H9 (cell line): Measurements from ENCODE around the gene MTHFD2. TPM values are rescaled to one million over a fixed set of nuclear protein-coding genes. Genes with fewer than 3 reads are reported as not detected.

Source experiments
- DNase-seq: peaks from one replicate; pipeline ENCODE4 v3.0.0-alpha.2; 2017
- H2AFZ ChIP-seq: one replicate; pipeline ENCODE4 v1.6.1; 2013; ENCODE audit warnings: mild to moderate bottlenecking, low read length, control low read depth, moderate library complexity
- H2AK5ac ChIP-seq: 2 replicates; pipeline ENCODE4 v1.6.1; 2013; ENCODE audit warnings: low read length, control low read depth, mixed read lengths; ENCODE audit not compliant: insufficient read length
- H2BK120ac ChIP-seq: one replicate; pipeline ENCODE4 v1.6.1; 2013; ENCODE audit warnings: low read depth, mild to moderate bottlenecking, low read length, control low read depth, inconsistent platforms; ENCODE audit not compliant: poor library complexity, severe bottlenecking
- H2BK12ac ChIP-seq: 2 replicates; pipeline ENCODE4 v1.6.1; 2013; ENCODE audit warnings: low read length, control low read depth, mixed read lengths, low read depth; ENCODE audit not compliant: insufficient read length
- H2BK15ac ChIP-seq: 2 replicates; pipeline ENCODE4 v1.6.1; 2013; ENCODE audit warnings: low read depth, low read length, control low read depth
- H2BK20ac ChIP-seq: one replicate; pipeline ENCODE4 v1.6.1; 2013; ENCODE audit warnings: low read depth, mild to moderate bottlenecking, low read length, control low read depth, inconsistent platforms; ENCODE audit not compliant: poor library complexity, severe bottlenecking
- H2BK5ac ChIP-seq: 2 replicates; pipeline ENCODE4 v1.6.1; 2013; ENCODE audit warnings: low read length, control low read depth, mixed read lengths; ENCODE audit not compliant: insufficient read length
- H3K14ac ChIP-seq: 2 replicates; pipeline ENCODE4 v1.6.1; 2013; ENCODE audit warnings: low read length, control low read depth; ENCODE audit not compliant: insufficient read depth
- H3K18ac ChIP-seq: 2 replicates; pipeline ENCODE4 v1.6.1; 2013; ENCODE audit warnings: low read depth, mild to moderate bottlenecking, mixed read lengths, low read length, control low read depth; ENCODE audit not compliant: insufficient read length
- H3K23ac ChIP-seq: 2 replicates; pipeline ENCODE4 v1.6.1; 2013; ENCODE audit warnings: low read length, control low read depth, mixed read lengths, low read depth; ENCODE audit not compliant: insufficient read length
- H3K23me2 ChIP-seq: 2 replicates; pipeline ENCODE4 v1.6.1; 2013; ENCODE audit warnings: low read depth, mild to moderate bottlenecking, mixed read lengths, low read length, control low read depth; ENCODE audit not compliant: insufficient read length, poor library complexity, severe bottlenecking
- H3K27ac ChIP-seq: 2 replicates; pipeline ENCODE4 v1.5.1; 2013; ENCODE audit warnings: low read length, control low read depth, mixed read lengths, low read depth; ENCODE audit not compliant: insufficient read length
- H3K27me3 ChIP-seq: 2 replicates; pipeline ENCODE4 v1.6.1; 2013; ENCODE audit warnings: low read length, control low read depth, inconsistent platforms; ENCODE audit not compliant: insufficient read depth
- H3K4ac ChIP-seq: 2 replicates; pipeline ENCODE4 v1.6.1; 2013; ENCODE audit warnings: low read depth, mild to moderate bottlenecking, control low read depth, inconsistent platforms, low read length, moderate library complexity
- H3K4me1 ChIP-seq: 2 replicates; pipeline ENCODE4 v1.6.1; 2013; ENCODE audit warnings: low read length, control low read depth, inconsistent platforms; ENCODE audit not compliant: insufficient read depth
- H3K4me2 ChIP-seq: 2 replicates; pipeline ENCODE4 v1.6.1; 2013; ENCODE audit warnings: low read length, control low read depth, mixed read lengths; ENCODE audit not compliant: insufficient read length, insufficient read depth
- H3K56ac ChIP-seq: 2 replicates; pipeline ENCODE4 v1.6.1; 2013; ENCODE audit warnings: low read depth, mild to moderate bottlenecking, mixed read lengths, low read length, control low read depth; ENCODE audit not compliant: insufficient read length
- H3K79me1 ChIP-seq: 2 replicates; pipeline ENCODE4 v1.6.1; 2013; ENCODE audit warnings: low read depth, mild to moderate bottlenecking, moderate library complexity, low read length, control low read depth, inconsistent platforms; ENCODE audit not compliant: insufficient read depth, poor library complexity, severe bottlenecking
- H3K79me2 ChIP-seq: 2 replicates; pipeline ENCODE4 v1.6.1; 2013; ENCODE audit warnings: low read length, control low read depth, inconsistent platforms; ENCODE audit not compliant: insufficient read depth
- H3K9ac ChIP-seq: 2 replicates; pipeline ENCODE4 v1.6.1; 2013; ENCODE audit warnings: low read length, control low read depth, mixed read lengths; ENCODE audit not compliant: insufficient read length; ENCODE audit errors: extremely low read depth
- H3K9me3 ChIP-seq: one replicate; pipeline ENCODE4 v1.6.1; 2013; ENCODE audit warnings: low read depth, low read length, inconsistent platforms; ENCODE audit not compliant: control insufficient read depth
- H3T11ph ChIP-seq: one replicate; pipeline ENCODE4 v1.6.1; 2013; ENCODE audit warnings: mild to moderate bottlenecking, low read length, control low read depth, inconsistent platforms
- H4K20me1 ChIP-seq: one replicate; pipeline ENCODE4 v1.6.1; 2013; ENCODE audit not compliant: control insufficient read depth, insufficient read length, insufficient read depth
- H4K5ac ChIP-seq: 2 replicates; pipeline ENCODE4 v1.6.1; 2013; ENCODE audit warnings: low read depth, mild to moderate bottlenecking, mixed read lengths, low read length, control low read depth; ENCODE audit not compliant: insufficient read length
- H4K8ac ChIP-seq: replicated peaks from 2 replicates; pipeline ENCODE4 v1.6.1; 2013; ENCODE audit warnings: low read length, control low read depth, mixed read lengths, low read depth; ENCODE audit not compliant: insufficient read length
- H4K91ac ChIP-seq: 2 replicates; pipeline ENCODE4 v1.6.1; 2013; ENCODE audit warnings: low read depth, mild to moderate bottlenecking, moderate library complexity, mixed read lengths, low read length, control low read depth; ENCODE audit not compliant: insufficient read length
- H3K27ac Mint-ChIP-seq, 3 experiments: 2 replicates in 2 of 3; 3 replicates in 1 of 3; pipeline ENCODE4 v1.8.0; 2020 to 2021; ENCODE audit warnings: mixed read lengths in 3 of 3, mild to moderate bottlenecking in 1 of 3, moderate library complexity in 1 of 3
- H3K27me3 Mint-ChIP-seq: 2 replicates; pipeline ENCODE4 v1.8.0; 2021; ENCODE audit warnings: low read depth, mild to moderate bottlenecking, moderate library complexity, mixed read lengths
- H3K36me3 Mint-ChIP-seq, 3 experiments: 2 replicates in 2 of 3; 3 replicates in 1 of 3; pipeline ENCODE4 v1.8.0; 2020 to 2021; ENCODE audit warnings: low read depth in 3 of 3, mixed read lengths in 3 of 3; ENCODE audit not compliant: insufficient read depth in 1 of 3
- H3K4me1 Mint-ChIP-seq, 2 experiments: 2 replicates each; pipeline ENCODE4 v1.8.0; 2020; ENCODE audit warnings: mixed read lengths in 2 of 2
- H3K4me3 Mint-ChIP-seq, 2 experiments: 2 replicates in 1 of 2; 3 replicates in 1 of 2; pipeline ENCODE4 v1.8.0; 2020 to 2021; ENCODE audit warnings: mild to moderate bottlenecking in 2 of 2, mixed read lengths in 2 of 2, moderate library complexity in 1 of 2
- H3K9me3 Mint-ChIP-seq, 2 experiments: 2 replicates in 1 of 2; 3 replicates in 1 of 2; pipeline ENCODE4 v1.8.0; 2020; ENCODE audit warnings: mild to moderate bottlenecking in 2 of 2, mixed read lengths in 2 of 2, moderate library complexity in 1 of 2
- WGBS: extraction: QIAGEN DNeasy Blood & Tissue Kit; methylation state at CpG from one replicate; pipeline ENCODE4 v1.1.7; 2013; ENCODE audit warnings: missing lambda C conversion rate, low lambda C conversion rate, mixed read lengths; ENCODE audit not compliant: insufficient read length; ENCODE audit errors: extremely low coverage; 5-methylcytosine and 5-hydroxymethylcytosine counted together
- total RNA-seq: library from RNA; stranded (reverse); gene quantifications from 2 replicates; pipeline ENCODE4 v1.2.1, GENCODE V29; 2021
- TF ChIP-seq, protein P1 (sequence below): fragments of 200-600 bp; sonication (generic); conservative IDR thresholded peaks from 3 replicates; pipeline ENCODE4 v1.8.0; 2021; ENCODE audit warnings: antibody characterized with exemption, mild to moderate bottlenecking

Gene MTHFD2
- total RNA-seq, 1 experiment from 2014 or later: 201 TPM

DNA sequence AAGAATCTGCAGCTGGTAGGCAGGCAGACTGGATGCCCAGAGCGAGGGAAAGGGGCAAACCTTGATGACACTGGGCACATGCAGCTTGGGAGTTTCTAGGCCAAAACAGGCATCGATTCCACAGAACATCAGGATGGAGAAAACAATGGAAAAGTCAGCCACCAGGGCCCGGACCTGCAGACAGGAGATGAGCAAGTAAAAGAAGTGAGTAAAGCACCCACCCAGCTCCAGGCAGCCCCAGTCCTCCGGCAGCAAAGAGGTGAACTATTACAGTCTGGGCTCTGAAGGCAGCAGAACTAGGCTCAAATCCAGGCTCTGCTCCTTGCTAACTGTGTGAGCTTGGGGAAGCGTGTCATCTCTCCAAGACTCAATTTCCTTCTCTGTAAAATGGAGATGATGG, 36.6 kb downstream of the MTHFD2 start:
- no peak overlapping the region for H2BK120ac ChIP-seq
- H3K9me3 Mint-ChIP-seq: no peaks in the 10 kb centered on the region
- H2AFZ ChIP-seq: no peak overlapping the region
- H3K14ac ChIP-seq: no peak overlapping the region
- no peaks in the 10 kb centered on the region for H3K27me3 ChIP-seq
- no peak overlapping the region for H3T11ph ChIP-seq
- H3K9me3 ChIP-seq: no peaks in the 10 kb centered on the region
- DNase-seq: no peak
- H2BK20ac ChIP-seq: no peak overlapping the region
- H3K27ac Mint-ChIP-seq: no peak overlapping the region
- H2AK5ac ChIP-seq: no peak overlapping the region
- H3K36me3 Mint-ChIP-seq: no peaks in the 10 kb centered on the region
- WGBS: no CpG with 5 or more reads among the region's 5 CpGs
- no peak overlapping the region for H4K8ac ChIP-seq
- no peak overlapping the region for H4K5ac ChIP-seq
- peaks cover 11% of the 10 kb centered on the region for H3K27me3 Mint-ChIP-seq
- no peaks in the 10 kb centered on the region for H3K79me2 ChIP-seq
- H4K91ac ChIP-seq: no peak overlapping the region
- H3K27ac ChIP-seq: no peak overlapping the region
- TF ChIP-seq, protein P1, sequence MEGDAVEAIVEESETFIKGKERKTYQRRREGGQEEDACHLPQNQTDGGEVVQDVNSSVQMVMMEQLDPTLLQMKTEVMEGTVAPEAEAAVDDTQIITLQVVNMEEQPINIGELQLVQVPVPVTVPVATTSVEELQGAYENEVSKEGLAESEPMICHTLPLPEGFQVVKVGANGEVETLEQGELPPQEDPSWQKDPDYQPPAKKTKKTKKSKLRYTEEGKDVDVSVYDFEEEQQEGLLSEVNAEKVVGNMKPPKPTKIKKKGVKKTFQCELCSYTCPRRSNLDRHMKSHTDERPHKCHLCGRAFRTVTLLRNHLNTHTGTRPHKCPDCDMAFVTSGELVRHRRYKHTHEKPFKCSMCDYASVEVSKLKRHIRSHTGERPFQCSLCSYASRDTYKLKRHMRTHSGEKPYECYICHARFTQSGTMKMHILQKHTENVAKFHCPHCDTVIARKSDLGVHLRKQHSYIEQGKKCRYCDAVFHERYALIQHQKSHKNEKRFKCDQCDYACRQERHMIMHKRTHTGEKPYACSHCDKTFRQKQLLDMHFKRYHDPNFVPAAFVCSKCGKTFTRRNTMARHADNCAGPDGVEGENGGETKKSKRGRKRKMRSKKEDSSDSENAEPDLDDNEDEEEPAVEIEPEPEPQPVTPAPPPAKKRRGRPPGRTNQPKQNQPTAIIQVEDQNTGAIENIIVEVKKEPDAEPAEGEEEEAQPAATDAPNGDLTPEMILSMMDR: no peak
- H3K79me1 ChIP-seq: no peaks in the 10 kb centered on the region
- no peak overlapping the region for H2BK15ac ChIP-seq
- H3K56ac ChIP-seq: no peak overlapping the region
- no peak overlapping the region for H3K23ac ChIP-seq
- H2BK5ac ChIP-seq: no peak overlapping the region
- H3K4me2 ChIP-seq: no peak overlapping the region
- peaks cover 4 to 5% of the 10 kb centered on the region in 2 experiments; a peak in 3 of 4 replicates for H3K4me1 Mint-ChIP-seq
- no peak overlapping the region for H3K18ac ChIP-seq
- no peak overlapping the region for H3K4me3 Mint-ChIP-seq
- H3K4me1 ChIP-seq: no peaks in the 10 kb centered on the region; the same call in 1 of the 2 replicates
- H3K4ac ChIP-seq: no peak overlapping the region
- H3K23me2 ChIP-seq: no peaks in the 10 kb centered on the region
- no peaks in the 10 kb centered on the region for H4K20me1 ChIP-seq
- no peak overlapping the region for H3K9ac ChIP-seq
- no peak overlapping the region for H2BK12ac ChIP-seq
